Brain microvascular endothelial cell (primary cell): Measurements from ENCODE around the gene DHRS1.

Experiments used
- DNase-seq: peaks from one replicate; pipeline ENCODE4 v3.0.0-alpha.2; 2020
- H3K27ac ChIP-seq: fragments of 250-450 bp; sonication (Bioruptor Pico); 2 replicates; pipeline ENCODE4 v1.5.1; 2020; ENCODE audit warnings: mild to moderate bottlenecking, moderate library complexity
- H3K27me3 ChIP-seq: fragments of 250-450 bp; sonication (Bioruptor Pico); replicated peaks from 2 replicates; pipeline ENCODE4 v1.5.1; 2020; ENCODE audit warnings: mild to moderate bottlenecking
- H3K36me3 ChIP-seq: fragments of 250-450 bp; sonication (Bioruptor Pico); replicated peaks from 2 replicates; pipeline ENCODE4 v1.5.1; 2020; ENCODE audit warnings: mild to moderate bottlenecking
- H3K4me3 ChIP-seq: 2 replicates; pipeline ENCODE4 v1.5.1; 2011; ENCODE audit warnings: low read depth, mild to moderate bottlenecking, control low read depth, low read length, moderate library complexity
- CTCF ChIP-seq: IDR thresholded peaks from 2 replicates; pipeline ENCODE4 v1.5.1; 2011; ENCODE audit warnings: low read depth, mild to moderate bottlenecking, moderate library complexity, low read length, control low read depth, inconsistent platforms; ENCODE audit errors: missing control alignments
- in situ Hi-C: cut with HindIII; loops from 2 replicates; pipeline ENCODE4 v1.10.0; 2017; ENCODE audit warnings: low sequenced_read_pairs, low pct_ligation_motif_present

The DHRS1 gene

GRCh38 chr14:24312736-24313507, 13.3 kb upstream of the DHRS1 start:
- no peak for TF ChIP-seq CTCF
- Histone ChIP-seq H3K36me3 (no peaks in the 10 kb centered on the region), H3K4me3 (no peak overlapping the region), H3K27me3 (no peaks in the 10 kb centered on the region), H3K27ac (no peak overlapping the region)
- DNase-seq, result peak; percentile 18
- in situ Hi-C loops, result no loop called here

- H3K36me3 ChIP-seq, result no peaks in the 10 kb centered on the region
- TF ChIP-seq CTCF, result no peak
- in situ Hi-C loops, result no loop called here
Observed at GRCh38 chr14:24311837-24312615, 12.4 kb upstream of the DHRS1 start.

GRCh38 chr14:24310646-24311604, 11.3 kb upstream of the DHRS1 start, which contains the start of gene LTB4R:
TSS of gene LTB4R (plus strand) at chr14:24311502. CDS start at chr14:24315652, 4,150 bp downstream.
- Histone ChIP-seq H3K27me3 (no peaks in the 10 kb centered on the region), H3K36me3 (peaks cover 7% of the 10 kb centered on the region), H3K4me3 (peak within 1 kb of the TSS; percentile 45), H3K27ac (no peak within 1 kb of the TSS)
- TF ChIP-seq CTCF, result peak; percentile 10
- in situ Hi-C loops, result no loop called here
- DNase-seq, result peak; percentile 36

More at GRCh38 chr14:24311837-24312615, 12.4 kb upstream of the DHRS1 start:
- no peaks in the 10 kb centered on the region for H3K27me3 ChIP-seq
- no peak overlapping the region for H3K4me3 ChIP-seq
- H3K27ac ChIP-seq, result no peak overlapping the region
- DNase-seq, result no peak

GRCh38 chr14:24310265-24310645, 10.7 kb upstream of the DHRS1 start:
- no peak for DNase-seq
- in situ Hi-C loops, result no loop called here
- Histone ChIP-seq H3K36me3 (peaks cover 14% of the 10 kb centered on the region), H3K4me3 (no peak overlapping the region), H3K27ac (no peak overlapping the region), H3K27me3 (no peaks in the 10 kb centered on the region)
- TF ChIP-seq CTCF, result no peak

GRCh38 chr14:24309538-24310264, 10.1 kb upstream of the DHRS1 start, which contains the start of gene LTB4R2:
TSS of gene LTB4R2 (plus strand) at chr14:24310140. CDS start at chr14:24310665, 525 bp downstream.
- DNase-seq, result no peak
- TF ChIP-seq CTCF, result no peak
- Histone ChIP-seq H3K4me3 (peak within 1 kb of the TSS; percentile 45), H3K36me3 (peaks cover 18% of the 10 kb centered on the region), H3K27ac (no peak within 1 kb of the TSS), H3K27me3 (no peaks in the 10 kb centered on the region)
- in situ Hi-C loops, result no loop called here
